Neuronal stem cell (in vitro differentiated cells): ENCODE results near the gene FDXR.

Experiments
- DNase-seq: peaks from one replicate; pipeline ENCODE4 v3.0.0-alpha.2; 2013; ENCODE audit warnings: low spot score
- H2AFZ ChIP-seq: one replicate; pipeline ENCODE4 v1.6.1; 2013; ENCODE audit warnings: mild to moderate bottlenecking, low read length, inconsistent platforms
- H2AK5ac ChIP-seq: 2 replicates; pipeline ENCODE4 v1.6.1; 2013; ENCODE audit warnings: low read depth, mild to moderate bottlenecking, inconsistent platforms, low read length, moderate library complexity, mixed read lengths
- H2BK120ac ChIP-seq: 2 replicates; pipeline ENCODE4 v1.6.1; 2013; ENCODE audit warnings: low read depth, mild to moderate bottlenecking, inconsistent platforms, low read length, moderate library complexity, mixed read lengths
- H2BK12ac ChIP-seq: one replicate; pipeline ENCODE4 v1.6.1; 2013; ENCODE audit warnings: low read length, inconsistent platforms
- H2BK15ac ChIP-seq: 2 replicates; pipeline ENCODE4 v1.6.1; 2013; ENCODE audit warnings: mild to moderate bottlenecking, low read length, inconsistent platforms, mixed read lengths
- H2BK5ac ChIP-seq: one replicate; pipeline ENCODE4 v1.6.1; 2013; ENCODE audit warnings: inconsistent platforms, mild to moderate bottlenecking, low read length, moderate library complexity
- H3K14ac ChIP-seq: one replicate; pipeline ENCODE4 v1.6.1; 2013; ENCODE audit warnings: low read length, inconsistent platforms
- H3K18ac ChIP-seq: 2 replicates; pipeline ENCODE4 v1.6.1; 2013; ENCODE audit warnings: low read length, inconsistent platforms
- H3K23ac ChIP-seq: 2 replicates; pipeline ENCODE4 v1.6.1; 2013; ENCODE audit warnings: low read depth, mild to moderate bottlenecking, mixed read lengths, low read length, inconsistent platforms; ENCODE audit not compliant: poor library complexity
- H3K27ac ChIP-seq: replicated peaks from 3 replicates; pipeline ENCODE4 v1.5.1; 2013; ENCODE audit warnings: low read length, inconsistent platforms
- H3K27me3 ChIP-seq, 3 experiments: 2 replicates each; pipeline ENCODE4 v1.6.1; 2013; ENCODE audit warnings: low read length in 3 of 3, mild to moderate bottlenecking in 2 of 3, inconsistent platforms in 1 of 3, low read depth in 1 of 3, mixed read lengths in 1 of 3, moderate library complexity in 1 of 3; ENCODE audit not compliant: control insufficient read depth in 3 of 3, insufficient read depth in 3 of 3
- H3K36me3 ChIP-seq, 2 donors: replicated peaks in 1 of 2; 2 replicates each; pipeline ENCODE4 v1.6.1; 2013; ENCODE audit warnings: low read length in 2 of 2; ENCODE audit not compliant: control insufficient read depth in 2 of 2, insufficient read depth in 2 of 2
- H3K4ac ChIP-seq: 2 replicates; pipeline ENCODE4 v1.6.1; 2013; ENCODE audit warnings: inconsistent platforms, mild to moderate bottlenecking, low read length, moderate library complexity
- H3K4me1 ChIP-seq, 2 donors: 1 replicate in 1 of 2; 2 replicates in 1 of 2; pipeline ENCODE4 v1.6.1; 2013; ENCODE audit warnings: low read length in 2 of 2, low read depth in 1 of 2; ENCODE audit not compliant: control insufficient read depth in 2 of 2, insufficient read depth in 1 of 2
- H3K4me2 ChIP-seq: one replicate; pipeline ENCODE4 v1.6.1; 2013; ENCODE audit warnings: mild to moderate bottlenecking, low read length, inconsistent platforms; ENCODE audit not compliant: insufficient read depth, poor library complexity, severe bottlenecking
- H3K4me3 ChIP-seq, 2 donors: 2 replicates each; pipeline ENCODE4 v1.5.1; 2013; ENCODE audit warnings: low read length in 2 of 2, mild to moderate bottlenecking in 2 of 2, inconsistent platforms in 1 of 2, moderate library complexity in 1 of 2
- H3K79me1 ChIP-seq: one replicate; pipeline ENCODE4 v1.6.1; 2013; ENCODE audit warnings: low read depth, mild to moderate bottlenecking, inconsistent platforms, low read length, moderate library complexity
- H3K9ac ChIP-seq: one replicate; pipeline ENCODE4 v1.6.1; 2013; ENCODE audit warnings: mild to moderate bottlenecking, low read depth, low read length, inconsistent platforms; ENCODE audit not compliant: poor library complexity
- H3K9me3 ChIP-seq, 2 donors: replicated peaks in 1 of 2; 2 replicates each; pipeline versions ENCODE3 to v1.6.1; 2013; ENCODE audit warnings: low read length in 2 of 2, mild to moderate bottlenecking in 2 of 2, inconsistent platforms in 1 of 2, low read depth in 1 of 2, mixed read lengths in 1 of 2, moderate library complexity in 1 of 2; ENCODE audit not compliant: control insufficient read depth in 2 of 2, insufficient read depth in 1 of 2
- H4K8ac ChIP-seq: one replicate; pipeline ENCODE4 v1.6.1; 2013; ENCODE audit warnings: low read depth, mild to moderate bottlenecking, inconsistent platforms, low read length, moderate library complexity
- H4K91ac ChIP-seq: one replicate; pipeline ENCODE4 v1.6.1; 2013; ENCODE audit warnings: low read length, low read depth, mild to moderate bottlenecking, inconsistent platforms; ENCODE audit not compliant: poor library complexity
- WGBS, 2 donors: extraction: QIAGEN DNeasy Blood & Tissue Kit; methylation state at CpG; one replicate each; pipeline ENCODE4 v1.1.7; 2013; ENCODE audit warnings: missing lambda C conversion rate in 2 of 2, mixed read lengths in 1 of 2; ENCODE audit not compliant: insufficient read length in 2 of 2, insufficient replicate concordance in 1 of 2; ENCODE audit errors: extremely low coverage in 2 of 2; 5-methylcytosine and 5-hydroxymethylcytosine counted together

FDXR gene

GRCh38 chr17:74920642-74921025, 47.8 kb upstream of the FDXR start:
- H4K91ac ChIP-seq: no peak overlapping the region
- no peak overlapping the region for H2BK12ac ChIP-seq
- peak overlapping the region; percentile 81 for H3K9ac ChIP-seq
- H3K14ac ChIP-seq: peak overlapping the region; percentile 89
- H2BK120ac ChIP-seq: no peak overlapping the region
- no peak overlapping the region for H3K4ac ChIP-seq
- peak overlapping the region; percentile 85 for H2BK15ac ChIP-seq
- peaks cover 10 to 15% of the 10 kb centered on the region in 2 donors for H3K4me1 ChIP-seq
- H4K8ac ChIP-seq: no peak overlapping the region
- H3K23ac ChIP-seq: peak overlapping the region; percentile 80
- H3K4me3 ChIP-seq: no peak overlapping the region
- peak overlapping the region; percentile 96 for H2AK5ac ChIP-seq
- no CpG with 5 or more reads among the region's 6 CpGs for WGBS, 2 donors
- no peak overlapping the region for H2BK5ac ChIP-seq
- peak overlapping the region; percentile 91 for H3K18ac ChIP-seq
- H3K79me1 ChIP-seq: peaks cover 6% of the 10 kb centered on the region
- no peak overlapping the region for H3K4me2 ChIP-seq
- H3K36me3 ChIP-seq: no peaks in the 10 kb centered on the region
- no peak overlapping the region for H3K27ac ChIP-seq
- peaks cover 3% of the 10 kb centered on the region in 2 donors for H3K9me3 ChIP-seq
- peak overlapping the region; percentile 81 for H2AFZ ChIP-seq
- DNase-seq: no peak
- peaks cover 19 to 68% (median 39%) of the 10 kb centered on the region in 3 experiments for H3K27me3 ChIP-seq

GRCh38 chr17:74920306-74920620, 47.5 kb upstream of the FDXR start:
- Histone ChIP-seq H4K91ac (no peak overlapping the region), H3K23ac (peak overlapping the region; percentile 80), H3K9me3 (peaks cover 3% of the 10 kb centered on the region in 2 donors), H3K27ac (no peak overlapping the region), H3K14ac (peak overlapping the region; percentile 89), H2BK12ac (no peak overlapping the region), H2AK5ac (peak overlapping the region; percentile 96), H3K4me1 (peaks cover 10 to 15% of the 10 kb centered on the region in 2 donors), H3K79me1 (peaks cover 6% of the 10 kb centered on the region), H4K8ac (peak overlapping the region; percentile 65), H2AFZ (no peak overlapping the region), H3K9ac (peak overlapping the region; percentile 81), H3K27me3 (peaks cover 16 to 64% (median 36%) of the 10 kb centered on the region in 3 experiments), H3K4me3 (no peak overlapping the region), H3K18ac (peak overlapping the region; percentile 59), H3K4me2 (no peak overlapping the region), H2BK15ac (peak overlapping the region; percentile 85), H2BK5ac (no peak overlapping the region), H3K4ac (no peak overlapping the region), H3K36me3 (no peaks in the 10 kb centered on the region), H2BK120ac (no peak overlapping the region)
- WGBS, 2 donors: no CpG with 5 or more reads among the region's 27 CpGs
- no peak for DNase-seq

- H4K8ac ChIP-seq: no peak overlapping the region
- H4K91ac ChIP-seq: no peak overlapping the region
- no peak overlapping the region for H2BK12ac ChIP-seq
- peak overlapping the region; percentile 80 for H3K23ac ChIP-seq
- H2AK5ac ChIP-seq: peak overlapping the region; percentile 96
- H3K4me2 ChIP-seq: no peak overlapping the region
- H3K9me3 ChIP-seq: peaks cover 0 to 3% of the 10 kb centered on the region in 2 donors
- H2AFZ ChIP-seq: no peak overlapping the region
- peak overlapping the region; percentile 75 for H2BK15ac ChIP-seq
- H3K4me1 ChIP-seq: peaks cover 10 to 15% of the 10 kb centered on the region in 2 donors
- H3K36me3 ChIP-seq: no peaks in the 10 kb centered on the region
- peak overlapping the region; percentile 59 for H3K18ac ChIP-seq
- no peak overlapping the region for H2BK120ac ChIP-seq
- peak overlapping the region; percentile 89 for H3K14ac ChIP-seq
- H3K27ac ChIP-seq: no peak overlapping the region
- peaks cover 6% of the 10 kb centered on the region for H3K79me1 ChIP-seq
- H3K4me3 ChIP-seq: no peak overlapping the region
- DNase-seq: no peak
- no CpG with 5 or more reads among the region's 67 CpGs for WGBS, 2 donors
- H2BK5ac ChIP-seq: no peak overlapping the region
- H3K9ac ChIP-seq: peak overlapping the region; percentile 81
- H3K27me3 ChIP-seq: peaks cover 10 to 58% (median 30%) of the 10 kb centered on the region in 3 experiments
- no peak overlapping the region for H3K4ac ChIP-seq
Observed at GRCh38 chr17:74919440-74920305, 46.9 kb upstream of the FDXR start.

DNA sequence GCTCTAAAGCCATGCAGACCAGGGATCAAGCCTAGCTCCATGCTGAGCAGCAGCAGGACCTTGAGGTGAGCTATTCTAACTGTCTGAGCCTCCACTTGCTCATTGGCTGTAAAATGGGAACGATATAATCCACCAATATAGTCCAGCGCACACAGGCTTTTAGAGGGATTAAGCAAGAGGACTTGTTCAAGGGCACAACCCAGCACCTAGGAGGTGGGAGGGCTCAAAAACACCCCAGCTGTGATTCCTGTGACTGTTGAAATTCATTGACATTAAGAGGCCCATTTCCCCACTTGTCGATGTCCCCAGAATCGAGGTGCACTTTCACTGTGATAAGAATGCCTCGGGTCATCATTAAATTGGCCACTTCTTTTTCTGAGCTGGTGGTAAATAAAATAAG, 46.1 kb upstream of the FDXR start:
- H3K9ac ChIP-seq: no peak overlapping the region
- H3K27me3 ChIP-seq: peaks cover 3 to 50% (median 22%) of the 10 kb centered on the region in 3 experiments
- no CpG with 5 or more reads among the region's 5 CpGs for WGBS, 2 donors
- peaks cover 10 to 15% of the 10 kb centered on the region in 2 donors for H3K4me1 ChIP-seq
- no peak overlapping the region for H2AFZ ChIP-seq
- H3K36me3 ChIP-seq: no peaks in the 10 kb centered on the region
- H3K18ac ChIP-seq: no peak overlapping the region
- H3K79me1 ChIP-seq: peaks cover 6% of the 10 kb centered on the region
- no peak overlapping the region for H3K14ac ChIP-seq
- H3K9me3 ChIP-seq: peaks cover 0 to 3% of the 10 kb centered on the region in 2 donors
- no peak overlapping the region for H3K27ac ChIP-seq
- no peak for DNase-seq
- no peak overlapping the region for H2BK120ac ChIP-seq
- H3K4ac ChIP-seq: no peak overlapping the region
- H3K23ac ChIP-seq: no peak overlapping the region
- H4K8ac ChIP-seq: no peak overlapping the region
- no peak overlapping the region for H3K4me2 ChIP-seq
- no peak overlapping the region for H4K91ac ChIP-seq
- H2BK12ac ChIP-seq: no peak overlapping the region
- H2BK5ac ChIP-seq: no peak overlapping the region
- no peak overlapping the region for H2AK5ac ChIP-seq
- no peak overlapping the region for H3K4me3 ChIP-seq
- no peak overlapping the region for H2BK15ac ChIP-seq
